Tibial artery (tissue), 4 donors: Measurements from ENCODE around the gene TNS3.

Source experiments
- DNase-seq, 2 donors: peaks; one replicate each; pipeline ENCODE4 v3.0.0-alpha.2; 2019
- H3K27ac ChIP-seq, 2 donors: fragments of 200-600 bp; sonication (generic) in 1 of 2; 1 replicate in 1 of 2; 2 replicates in 1 of 2; pipeline ENCODE4 v1.5.1; 2018 to 2019; ENCODE audit warnings: mild to moderate bottlenecking in 1 of 2
- H3K27me3 ChIP-seq, 2 donors: fragments of 200-600 bp; sonication (generic) in 1 of 2; one replicate each; pipeline versions ENCODE4 v1.5.1 to v1.6.0; 2016 to 2019
- H3K36me3 ChIP-seq, 3 donors: fragments of 200-600 bp; sonication (generic) in 2 of 3; one replicate each; pipeline ENCODE4 v1.5.1; 2016 to 2019; ENCODE audit warnings: mild to moderate bottlenecking in 2 of 3
- H3K4me1 ChIP-seq, 4 donors: fragments of 200-600 bp; sonication (generic) in 2 of 4; 1 replicate in 3 of 4; 2 replicates in 1 of 4; pipeline ENCODE4 v1.5.1; 2016 to 2019
- H3K4me3 ChIP-seq, 2 donors: fragments of 200-600 bp; sonication (generic) in 1 of 2; 1 replicate in 1 of 2; 2 replicates in 1 of 2; pipeline ENCODE4 v1.5.1; 2018 to 2019; ENCODE audit warnings: mild to moderate bottlenecking in 2 of 2
- H3K9me3 ChIP-seq, 3 donors: fragments of 200-600 bp; sonication (generic) in 1 of 3; one replicate each; pipeline ENCODE4 v1.5.1; 2016 to 2019
- intact Hi-C: fragments of 100-400 bp; cut with DNase I; formaldehyde crosslinking; loops from one replicate; pipeline ENCODE4 v1.15.0; 2023; ENCODE audit warnings: low total_unique reads
- TF ChIP-seq, protein P1 (sequence below), 2 experiments: fragments of 200-600 bp in 1 of 2; fragments of 450-650 bp in 1 of 2; IDR thresholded peaks; one replicate each; pipeline ENCODE4 v1.5.1; 2017 to 2019; ENCODE audit warnings: antibody characterized with exemption in 2 of 2, mild to moderate bottlenecking in 1 of 2, moderate library complexity in 1 of 2

The TNS3 gene

DNA sequence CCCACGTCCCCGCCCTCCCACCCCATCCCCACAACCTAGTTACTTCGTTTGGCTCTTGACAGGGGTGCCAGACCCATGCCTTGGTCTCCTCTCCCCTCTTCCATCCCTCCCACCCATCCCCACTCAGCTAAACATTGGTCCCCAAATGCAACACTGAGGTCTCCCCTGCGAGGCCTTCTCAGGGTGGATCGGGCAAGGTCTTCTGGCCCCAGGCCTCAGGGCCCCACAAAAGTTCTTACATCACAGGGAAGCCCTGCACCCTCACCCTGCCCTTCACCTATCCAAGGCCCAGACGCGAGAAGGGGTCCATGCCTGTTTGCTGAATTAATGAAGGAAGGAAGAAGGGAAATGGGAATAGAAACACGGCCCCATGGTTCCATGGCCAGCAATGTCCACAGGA lies 32.0 kb downstream of the TNS3 start:
- H3K27me3 ChIP-seq, result no peaks in the 10 kb centered on the region
- DNase-seq, result no peak
- H3K4me1 ChIP-seq, result peaks cover 0 to 57% (median 25%) of the 10 kb centered on the region in 4 donors
- no peak overlapping the region for H3K27ac ChIP-seq
- TF ChIP-seq, protein P1, sequence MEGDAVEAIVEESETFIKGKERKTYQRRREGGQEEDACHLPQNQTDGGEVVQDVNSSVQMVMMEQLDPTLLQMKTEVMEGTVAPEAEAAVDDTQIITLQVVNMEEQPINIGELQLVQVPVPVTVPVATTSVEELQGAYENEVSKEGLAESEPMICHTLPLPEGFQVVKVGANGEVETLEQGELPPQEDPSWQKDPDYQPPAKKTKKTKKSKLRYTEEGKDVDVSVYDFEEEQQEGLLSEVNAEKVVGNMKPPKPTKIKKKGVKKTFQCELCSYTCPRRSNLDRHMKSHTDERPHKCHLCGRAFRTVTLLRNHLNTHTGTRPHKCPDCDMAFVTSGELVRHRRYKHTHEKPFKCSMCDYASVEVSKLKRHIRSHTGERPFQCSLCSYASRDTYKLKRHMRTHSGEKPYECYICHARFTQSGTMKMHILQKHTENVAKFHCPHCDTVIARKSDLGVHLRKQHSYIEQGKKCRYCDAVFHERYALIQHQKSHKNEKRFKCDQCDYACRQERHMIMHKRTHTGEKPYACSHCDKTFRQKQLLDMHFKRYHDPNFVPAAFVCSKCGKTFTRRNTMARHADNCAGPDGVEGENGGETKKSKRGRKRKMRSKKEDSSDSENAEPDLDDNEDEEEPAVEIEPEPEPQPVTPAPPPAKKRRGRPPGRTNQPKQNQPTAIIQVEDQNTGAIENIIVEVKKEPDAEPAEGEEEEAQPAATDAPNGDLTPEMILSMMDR (IDR thresholded peaks at IDR 0.05), result no peak
- H3K4me3 ChIP-seq, result no peak overlapping the region
- no peaks in the 10 kb centered on the region for H3K9me3 ChIP-seq
- no peaks in the 10 kb centered on the region for H3K36me3 ChIP-seq
- intact Hi-C loops, result no loop called here

DNA sequence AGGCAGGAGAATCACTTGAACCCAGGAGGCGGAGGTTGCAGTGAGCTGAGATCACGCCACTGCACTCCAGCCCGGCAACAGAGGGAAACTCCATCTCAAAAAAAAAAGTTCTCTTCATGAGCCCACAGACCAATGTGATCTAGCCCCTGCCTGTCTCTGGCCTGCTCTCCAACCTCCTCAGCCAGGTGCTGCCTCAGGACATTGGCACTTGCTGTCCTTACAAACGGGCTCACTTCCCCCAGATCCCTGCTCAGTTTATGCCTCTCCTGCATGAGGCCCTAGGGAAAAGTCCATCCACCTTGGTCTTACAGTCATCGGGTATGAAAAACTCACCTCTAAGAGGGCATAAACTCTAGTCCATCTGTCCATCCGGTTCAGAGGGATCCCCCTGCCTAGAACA lies 32.5 kb downstream of the TNS3 start:
- no peaks in the 10 kb centered on the region for H3K27me3 ChIP-seq
- no peak overlapping the region for H3K27ac ChIP-seq
- intact Hi-C loops, result no loop called here
- H3K36me3 ChIP-seq, result no peaks in the 10 kb centered on the region
- no peak for DNase-seq
- H3K9me3 ChIP-seq, result no peaks in the 10 kb centered on the region
- no peak overlapping the region for H3K4me3 ChIP-seq
- TF ChIP-seq, protein P1 (IDR thresholded peaks at IDR 0.05), result no peak
- H3K4me1 ChIP-seq, result peaks cover 0 to 59% (median 25%) of the 10 kb centered on the region in 4 donors

DNA sequence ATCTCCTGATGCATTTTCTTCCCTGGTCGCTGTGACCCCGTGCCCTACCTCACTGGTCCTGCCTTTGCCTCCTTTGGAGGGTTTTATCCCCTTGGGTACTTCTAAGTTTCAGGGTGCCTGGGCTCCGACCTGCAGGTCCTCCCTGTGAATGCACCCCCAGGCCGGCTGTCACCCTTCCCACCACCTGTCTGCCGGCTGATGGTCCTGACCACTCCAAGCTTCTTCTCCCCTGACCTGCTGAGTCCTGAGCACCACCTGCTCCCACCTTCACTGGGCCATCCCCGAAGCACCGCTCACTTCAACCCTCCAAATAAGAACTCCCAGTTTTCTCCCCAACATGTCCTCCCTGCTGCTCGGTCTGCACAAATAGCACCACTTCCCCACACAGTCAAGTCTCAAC lies 33.4 kb downstream of the TNS3 start:
- no peaks in the 10 kb centered on the region for H3K27me3 ChIP-seq

DNA sequence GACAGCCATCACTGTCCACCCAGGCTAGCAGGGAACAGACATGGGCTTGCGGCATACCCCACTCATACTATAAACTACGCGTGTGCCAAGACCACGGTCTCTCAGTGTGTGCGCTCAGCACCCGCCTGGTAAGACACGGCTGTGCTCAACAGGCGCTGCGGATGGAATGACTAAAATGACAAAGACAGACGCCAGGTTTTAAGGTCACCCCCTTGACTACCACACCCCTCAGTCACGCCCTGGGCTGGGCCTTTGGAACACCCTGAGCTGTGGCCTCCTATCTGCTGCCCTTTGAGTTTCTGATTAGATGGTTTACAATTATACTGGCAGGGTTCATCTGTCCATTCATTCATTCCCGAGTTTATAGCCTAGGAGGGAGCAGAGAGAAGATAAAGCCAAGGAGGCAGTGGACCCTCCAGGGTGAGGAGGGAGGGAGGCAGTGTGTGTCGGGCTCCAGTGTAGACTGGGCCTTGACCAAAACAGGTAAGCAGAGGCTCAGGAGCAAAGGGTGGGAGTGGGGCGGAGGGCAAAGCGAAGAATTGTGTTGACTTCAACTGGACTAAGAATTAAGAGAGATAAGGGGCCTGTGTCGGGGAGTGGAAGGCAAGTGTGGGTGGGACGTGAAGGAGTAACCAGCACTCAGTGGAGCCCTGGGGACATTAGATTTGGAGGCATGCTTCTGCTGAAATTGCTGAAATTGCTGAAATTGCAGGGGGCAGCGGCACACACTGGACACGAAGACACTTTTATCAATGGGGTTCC lies 35.0 kb downstream of the TNS3 start:
- H3K9me3 ChIP-seq, result no peaks in the 10 kb centered on the region
- H3K4me1 ChIP-seq, result peaks cover 0 to 41% (median 19%) of the 10 kb centered on the region in 4 donors
- TF ChIP-seq, protein P1 (IDR thresholded peaks at IDR 0.05), result no peak
- no peaks in the 10 kb centered on the region for H3K36me3 ChIP-seq
- no peak overlapping the region for H3K4me3 ChIP-seq
- no peaks in the 10 kb centered on the region for H3K27me3 ChIP-seq
- no peak overlapping the region for H3K27ac ChIP-seq
- intact Hi-C loops, result no loop called here
- no peak for DNase-seq

More for the DNA sequence above, 33.4 kb downstream of the TNS3 start:
- Histone ChIP-seq H3K4me3 (no peak overlapping the region), H3K27ac (no peak overlapping the region), H3K36me3 (no peaks in the 10 kb centered on the region), H3K4me1 (peaks cover 0 to 58% (median 25%) of the 10 kb centered on the region in 4 donors), H3K9me3 (no peaks in the 10 kb centered on the region)
- intact Hi-C loops, result no loop called here
- TF ChIP-seq, protein P1 (IDR thresholded peaks at IDR 0.05), result no peak
- DNase-seq, result no peak

DNA sequence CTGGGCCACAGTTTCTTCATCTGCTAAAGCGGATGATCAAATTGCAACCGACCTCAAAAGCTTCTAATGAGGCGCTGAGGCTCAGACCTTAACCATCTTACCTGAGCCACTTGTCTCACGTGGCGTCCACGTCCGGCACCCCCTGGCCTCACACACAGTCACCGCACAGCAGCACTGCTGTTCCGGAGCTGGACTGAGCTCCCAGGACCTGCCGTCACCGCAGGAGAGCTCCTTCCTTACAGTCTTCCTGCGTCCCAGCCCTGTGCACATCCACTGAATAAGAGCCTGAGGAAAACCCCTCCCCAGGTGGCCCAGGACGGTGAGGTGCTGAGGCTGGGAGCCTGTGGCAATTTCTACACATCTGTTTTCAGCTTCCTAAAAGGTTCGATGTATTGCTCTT lies 35.7 kb downstream of the TNS3 start:
- Histone ChIP-seq H3K4me1 (peaks cover 0 to 34% (median 13%) of the 10 kb centered on the region in 4 donors), H3K27me3 (no peaks in the 10 kb centered on the region), H3K36me3 (no peaks in the 10 kb centered on the region), H3K9me3 (no peaks in the 10 kb centered on the region), H3K4me3 (no peak overlapping the region), H3K27ac (no peak overlapping the region)
- DNase-seq, result no peak
- TF ChIP-seq, protein P1 (IDR thresholded peaks at IDR 0.05), result no peak
- intact Hi-C loops, result no loop called here
